Measurements from ENCODE around the gene GIT2. TPM values are rescaled to one million over a fixed set of nuclear protein-coding genes. Genes with fewer than 3 reads are reported as not detected.

Gene GIT2
- total and polyA plus RNA-seq, 2 of the 13 experiments (the other 11 are each of a cell fraction or from before 2014, with no cell fraction given), result 18.4 to 19.8 TPM

GRCh38 chr12:109995686-109996482, at the start of gene GIT2 (continued):
- TF ChIP-seq, protein P1, sequence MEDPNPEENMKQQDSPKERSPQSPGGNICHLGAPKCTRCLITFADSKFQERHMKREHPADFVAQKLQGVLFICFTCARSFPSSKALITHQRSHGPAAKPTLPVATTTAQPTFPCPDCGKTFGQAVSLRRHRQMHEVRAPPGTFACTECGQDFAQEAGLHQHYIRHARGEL (CRISPR knock-in tag; IDR thresholded peaks at IDR 0.05), result 0 out of 2 replicates have a peak, but pooled peaks have one; percentile 58
- TF ChIP-seq AFF4 (CRISPR knock-in tag; IDR thresholded peaks at IDR 0.05) (no peak), ZBTB20 (CRISPR knock-in tag; IDR thresholded peaks at IDR 0.05; ENCODE audit: borderline replicate concordance, low read depth) (no peak), MXD4 (CRISPR knock-in tag; IDR thresholded peaks at IDR 0.05) (no peak), ZFP36L1 (CRISPR knock-in tag; IDR thresholded peaks at IDR 0.05) (no peak), ZNF720 (CRISPR knock-in tag; IDR thresholded peaks at IDR 0.05) (no peak), ZNF280D (CRISPR knock-in tag; IDR thresholded peaks at IDR 0.05) (no peak), KDM5B (CRISPR knock-in tag; IDR thresholded peaks at IDR 0.05; ENCODE audit: borderline replicate concordance) (peak; percentile 91; the same call in 1 of the 2 replicates), BRD4 (CRISPR knock-in tag; IDR thresholded peaks at IDR 0.05) (no peak), ZNF224 (CRISPR knock-in tag; IDR thresholded peaks at IDR 0.05) (no peak), ZNF143 (CRISPR knock-in tag; IDR thresholded peaks at IDR 0.05) (peak; percentile 35; the same call in 1 of the 2 replicates), ZNF574 (CRISPR knock-in tag; IDR thresholded peaks at IDR 0.05) (peak; percentile 71), NFKB2 (CRISPR knock-in tag; IDR thresholded peaks at IDR 0.05; ENCODE audit: borderline replicate concordance) (peak; percentile 63; the same call in 1 of the 2 replicates), FOXK1 (CRISPR knock-in tag; IDR thresholded peaks at IDR 0.05; ENCODE audit: borderline replicate concordance, low read depth) (no peak), ZFY (CRISPR knock-in tag; IDR thresholded peaks at IDR 0.05) (peak; percentile 90), KLF12 (CRISPR knock-in tag; IDR thresholded peaks at IDR 0.05; ENCODE audit: borderline replicate concordance) (peak; percentile 53; the same call in 1 of the 2 replicates)
- TF ChIP-seq, protein P2, sequence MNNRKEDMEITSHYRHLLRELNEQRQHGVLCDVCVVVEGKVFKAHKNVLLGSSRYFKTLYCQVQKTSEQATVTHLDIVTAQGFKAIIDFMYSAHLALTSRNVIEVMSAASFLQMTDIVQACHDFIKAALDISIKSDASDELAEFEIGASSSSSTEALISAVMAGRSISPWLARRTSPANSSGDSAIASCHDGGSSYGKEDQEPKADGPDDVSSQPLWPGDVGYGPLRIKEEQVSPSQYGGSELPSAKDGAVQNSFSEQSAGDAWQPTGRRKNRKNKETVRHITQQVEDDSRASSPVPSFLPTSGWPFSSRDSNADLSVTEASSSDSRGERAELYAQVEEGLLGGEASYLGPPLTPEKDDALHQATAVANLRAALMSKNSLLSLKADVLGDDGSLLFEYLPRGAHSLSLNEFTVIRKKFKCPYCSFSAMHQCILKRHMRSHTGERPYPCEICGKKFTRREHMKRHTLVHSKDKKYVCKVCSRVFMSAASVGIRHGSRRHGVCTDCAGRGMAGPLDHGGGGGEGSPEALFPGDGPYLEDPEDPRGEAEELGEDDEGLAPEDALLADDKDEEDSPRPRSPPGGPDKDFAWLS (CRISPR knock-in tag; IDR thresholded peaks at IDR 0.05; ENCODE audit: borderline replicate concordance), result no peak

Data from HepG2 (cell line).